Epidermal melanocyte (primary cell): ENCODE data around the gene MTMR12.
"Not testable (repeated sequence)": the region's sequence is repeated elsewhere in the genome, so short reads cannot be mapped to it uniquely, and the experiment has no call there.

Experiments used
- DNase-seq: peaks from one replicate; pipeline ENCODE4 v3.0.0; 2011; ENCODE audit warnings: low spot score; ENCODE audit not compliant: insufficient read length

MTMR12 gene

GRCh38 chr5:32298059-32298415 is 14.7 kb downstream of the MTMR12 start:
- no peak for DNase-seq

GRCh38 chr5:32297181-32298058 is 15.3 kb downstream of the MTMR12 start:
- no peak for DNase-seq

- DNase-seq = not testable (repeated sequence)
Observed at GRCh38 chr5:32295966-32296772, 16.6 kb downstream of the MTMR12 start.

GRCh38 chr5:32291591-32291990 is 21.1 kb downstream of the MTMR12 start:
- no peak for DNase-seq

GRCh38 chr5:32290922-32291321 is 21.8 kb downstream of the MTMR12 start:
- DNase-seq = no peak

GRCh38 chr5:32290501-32290900 is 22.2 kb downstream of the MTMR12 start:
- DNase-seq = not testable (repeated sequence)

GRCh38 chr5:32289986-32290385 is 22.8 kb downstream of the MTMR12 start:
- not testable (repeated sequence) for DNase-seq

GRCh38 chr5:32288135-32288534 is 24.6 kb downstream of the MTMR12 start:
- DNase-seq = not testable (repeated sequence)

GRCh38 chr5:32287525-32287924 is 25.2 kb downstream of the MTMR12 start:
- DNase-seq = not testable (repeated sequence)

GRCh38 chr5:32285510-32286138 is 27.1 kb downstream of the MTMR12 start:
- no peak for DNase-seq

- DNase-seq = no peak
Observed at GRCh38 chr5:32283539-32284377, 29.0 kb downstream of the MTMR12 start.

- no peak for DNase-seq
Observed at GRCh38 chr5:32283061-32283460, 29.7 kb downstream of the MTMR12 start.

- no peak for DNase-seq
Observed at GRCh38 chr5:32282633-32283032, 30.1 kb downstream of the MTMR12 start.

- DNase-seq = not testable (repeated sequence)
Observed at GRCh38 chr5:32281378-32282133, 31.2 kb downstream of the MTMR12 start.

GRCh38 chr5:32280656-32281081 is 32.1 kb downstream of the MTMR12 start:
- no peak for DNase-seq

GRCh38 chr5:32279786-32280185 is 33.0 kb downstream of the MTMR12 start:
- no peak for DNase-seq

GRCh38 chr5:32279223-32279622 is 33.5 kb downstream of the MTMR12 start:
- no peak for DNase-seq

GRCh38 chr5:32278406-32278805 is 34.3 kb downstream of the MTMR12 start:
- no peak for DNase-seq

GRCh38 chr5:32277798-32278197 is 34.9 kb downstream of the MTMR12 start:
- DNase-seq = no peak

- no peak for DNase-seq
Observed at GRCh38 chr5:32276173-32276853, 36.4 kb downstream of the MTMR12 start.
